Keratinocyte (primary cell): ENCODE results near the gene DPY19L3. TPM values are rescaled to one million over a fixed set of nuclear protein-coding genes. Genes with fewer than 3 reads are reported as not detected.

Experiments used
- DNase-seq: peaks from one replicate; pipeline ENCODE4 v3.0.0-alpha.2; 2011; ENCODE audit warnings: low read depth, missing footprints, low spot score
- FAIRE-seq: peaks from 2 replicates; lab custom pipeline; 2011; peaks lifted over from hg19 to GRCh38; lab: Jason Lieb, UNC
- H2AFZ ChIP-seq: 2 replicates; pipeline ENCODE4 v1.6.0; 2012; ENCODE audit warnings: low read length, control low read depth, inconsistent platforms; ENCODE audit not compliant: control insufficient read depth
- H3K27ac ChIP-seq: 2 replicates; pipeline ENCODE4 v1.5.1; 2011; ENCODE audit warnings: low read length; ENCODE audit not compliant: control insufficient read depth, insufficient read depth
- H3K27me3 ChIP-seq: 3 replicates; pipeline ENCODE4 v1.6.0; 2011; ENCODE audit warnings: low read length; ENCODE audit not compliant: control insufficient read depth, insufficient read depth; ENCODE audit errors: extremely low read depth
- H3K36me3 ChIP-seq, 2 experiments: 2 replicates in 1 of 2; 3 replicates in 1 of 2; pipeline ENCODE4 v1.5.1; 2011; ENCODE audit warnings: low read length in 2 of 2, mild to moderate bottlenecking in 1 of 2; ENCODE audit not compliant: control insufficient read depth in 2 of 2, insufficient read depth in 2 of 2; ENCODE audit errors: extremely low read depth in 1 of 2
- H3K4me1 ChIP-seq: 3 replicates; pipeline ENCODE4 v1.5.1; 2011; ENCODE audit warnings: low read length; ENCODE audit not compliant: control insufficient read depth, insufficient read depth; ENCODE audit errors: extremely low read depth
- H3K4me2 ChIP-seq: 3 replicates; pipeline ENCODE4 v1.6.0; 2011; ENCODE audit warnings: low read depth, low read length; ENCODE audit not compliant: control insufficient read depth, insufficient read depth; ENCODE audit errors: extremely low read depth
- H3K4me3 ChIP-seq, 3 experiments: fragments of 200-600 bp in 1 of 3; sonication (generic) in 1 of 3; 2 replicates in 2 of 3; 3 replicates in 1 of 3; pipeline ENCODE4 v1.5.1; 2011 to 2016; ENCODE audit warnings: low read length in 3 of 3, mild to moderate bottlenecking in 3 of 3, control low read depth in 2 of 3, inconsistent platforms in 1 of 3, low read depth in 1 of 3, mixed read lengths in 1 of 3, mixed run types in 1 of 3, moderate library complexity in 1 of 3; ENCODE audit not compliant: control insufficient read depth in 2 of 3, insufficient read depth in 2 of 3; ENCODE audit errors: extremely low read depth in 1 of 3
- H3K79me2 ChIP-seq: 2 replicates; pipeline ENCODE4 v1.6.0; 2012; ENCODE audit warnings: low read length; ENCODE audit not compliant: control insufficient read depth, insufficient read depth
- H3K9ac ChIP-seq: 3 replicates; pipeline ENCODE4 v1.6.0; 2011; ENCODE audit warnings: low read length; ENCODE audit not compliant: control insufficient read depth, insufficient read depth; ENCODE audit errors: extremely low read depth
- H3K9me1 ChIP-seq: 3 replicates; pipeline ENCODE4 v1.6.0; 2011; ENCODE audit warnings: low read length; ENCODE audit not compliant: control insufficient read depth, insufficient read depth; ENCODE audit errors: extremely low read depth
- H3K9me3 ChIP-seq: 2 replicates; pipeline ENCODE4 v1.5.1; 2012; ENCODE audit warnings: low read depth, low read length; ENCODE audit not compliant: control insufficient read depth
- H4K20me1 ChIP-seq: 3 replicates; pipeline ENCODE4 v1.6.0; 2011; ENCODE audit warnings: low read length; ENCODE audit not compliant: control insufficient read depth, insufficient read depth; ENCODE audit errors: extremely low read depth
- EZH2 ChIP-seq: IDR thresholded peaks from one replicate; pipeline ENCODE4 v1.6.1; 2012; ENCODE audit warnings: inconsistent platforms, mild to moderate bottlenecking, low read length, moderate library complexity
- dilution Hi-C: fragments of 300-500 bp; cut with MboI; formaldehyde crosslinking; loops from one replicate; pipeline ENCODE4 v1.7.0; 2020; ENCODE audit warnings: low sequenced_read_pairs; ENCODE audit not compliant: extremely low pct_ligation_motif_present
- polyA plus RNA-seq, 5 experiments: library from polyadenylated mRNA; depleted of rRNA in 3 of 5; stranded (reverse) in 3 of 5; stranded (forward) in 1 of 5; unstranded in 1 of 5; fragments of >200 nt; gene quantifications; 1 replicate in 1 of 5; 2 replicates in 3 of 5; 3 replicates in 1 of 5; pipeline versions ENCODE4 v1.2.1 to v1.2.3, GENCODE V29; 2011 to 2012; ENCODE audit warnings: missing spikeins in 2 of 5, low read depth in 1 of 5, low replicate concordance in 1 of 5
- TF ChIP-seq, protein P1 (sequence below), 3 experiments: IDR thresholded peaks in 1 of 3; conservative IDR thresholded peaks in 1 of 3; optimal IDR thresholded peaks in 1 of 3; 2 replicates in 2 of 3; 3 replicates in 1 of 3; pipeline versions ENCODE3 to v1.5.1; 2011; ENCODE audit warnings: low read length in 3 of 3, mild to moderate bottlenecking in 3 of 3, moderate library complexity in 2 of 3, control low read depth in 1 of 3, inconsistent platforms in 1 of 3; ENCODE audit not compliant: insufficient read depth in 2 of 3; ENCODE audit errors: extremely low read depth in 1 of 3

Gene DPY19L3
- polyA plus RNA-seq, 1 donor (not counting 4 experiments of a cell fraction or from before 2014, with no cell fraction given), result 10.0 TPM

DNA sequence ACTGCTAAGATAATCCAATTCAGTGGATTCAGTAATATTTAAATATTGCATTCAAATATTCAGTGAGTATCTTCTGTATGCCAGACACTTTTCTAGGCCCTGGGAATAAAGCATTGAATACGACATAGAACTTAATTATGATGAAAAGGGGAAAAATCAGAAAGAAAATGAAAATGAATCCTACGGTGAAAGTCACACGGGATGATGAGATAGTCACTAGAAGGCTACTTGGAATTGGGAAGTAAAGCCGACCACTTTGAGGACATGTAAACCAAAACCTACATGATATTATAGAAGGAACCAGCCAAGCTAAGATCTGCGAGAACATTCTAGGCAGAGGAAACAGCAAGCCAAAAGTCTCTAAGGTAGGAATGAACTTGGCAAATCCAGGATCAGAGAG, 10.1 kb downstream of the DPY19L3 start:
- Histone ChIP-seq H3K4me3 (no peak overlapping the region), H3K27ac (no peak overlapping the region), H3K9me3 (no peaks in the 10 kb centered on the region), H3K4me2 (no peak overlapping the region), H3K9ac (no peak overlapping the region), H3K4me1 (no peaks in the 10 kb centered on the region), H3K9me1 (no peaks in the 10 kb centered on the region), H3K79me2 (no peaks in the 10 kb centered on the region), H3K27me3 (no peaks in the 10 kb centered on the region), H4K20me1 (no peaks in the 10 kb centered on the region), H3K36me3 (peaks cover 4 to 12% of the 10 kb centered on the region in 2 experiments), H2AFZ (no peak overlapping the region)
- DNase-seq (no peak), FAIRE-seq (no peak)
- dilution Hi-C loops, result no loop called here
- no peak for TF ChIP-seq EZH2
- TF ChIP-seq, protein P1, sequence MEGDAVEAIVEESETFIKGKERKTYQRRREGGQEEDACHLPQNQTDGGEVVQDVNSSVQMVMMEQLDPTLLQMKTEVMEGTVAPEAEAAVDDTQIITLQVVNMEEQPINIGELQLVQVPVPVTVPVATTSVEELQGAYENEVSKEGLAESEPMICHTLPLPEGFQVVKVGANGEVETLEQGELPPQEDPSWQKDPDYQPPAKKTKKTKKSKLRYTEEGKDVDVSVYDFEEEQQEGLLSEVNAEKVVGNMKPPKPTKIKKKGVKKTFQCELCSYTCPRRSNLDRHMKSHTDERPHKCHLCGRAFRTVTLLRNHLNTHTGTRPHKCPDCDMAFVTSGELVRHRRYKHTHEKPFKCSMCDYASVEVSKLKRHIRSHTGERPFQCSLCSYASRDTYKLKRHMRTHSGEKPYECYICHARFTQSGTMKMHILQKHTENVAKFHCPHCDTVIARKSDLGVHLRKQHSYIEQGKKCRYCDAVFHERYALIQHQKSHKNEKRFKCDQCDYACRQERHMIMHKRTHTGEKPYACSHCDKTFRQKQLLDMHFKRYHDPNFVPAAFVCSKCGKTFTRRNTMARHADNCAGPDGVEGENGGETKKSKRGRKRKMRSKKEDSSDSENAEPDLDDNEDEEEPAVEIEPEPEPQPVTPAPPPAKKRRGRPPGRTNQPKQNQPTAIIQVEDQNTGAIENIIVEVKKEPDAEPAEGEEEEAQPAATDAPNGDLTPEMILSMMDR (optimal IDR thresholded peaks at IDR 0.05 in 1 of 3, IDR thresholded peaks at IDR 0.05 in 1 of 3, conservative IDR thresholded peaks at IDR 0.05 in 1 of 3; ENCODE audit: extremely low read depth in 1 of 3, insufficient read depth in 2 of 3, low read length in 3 of 3), result no peak

DNA sequence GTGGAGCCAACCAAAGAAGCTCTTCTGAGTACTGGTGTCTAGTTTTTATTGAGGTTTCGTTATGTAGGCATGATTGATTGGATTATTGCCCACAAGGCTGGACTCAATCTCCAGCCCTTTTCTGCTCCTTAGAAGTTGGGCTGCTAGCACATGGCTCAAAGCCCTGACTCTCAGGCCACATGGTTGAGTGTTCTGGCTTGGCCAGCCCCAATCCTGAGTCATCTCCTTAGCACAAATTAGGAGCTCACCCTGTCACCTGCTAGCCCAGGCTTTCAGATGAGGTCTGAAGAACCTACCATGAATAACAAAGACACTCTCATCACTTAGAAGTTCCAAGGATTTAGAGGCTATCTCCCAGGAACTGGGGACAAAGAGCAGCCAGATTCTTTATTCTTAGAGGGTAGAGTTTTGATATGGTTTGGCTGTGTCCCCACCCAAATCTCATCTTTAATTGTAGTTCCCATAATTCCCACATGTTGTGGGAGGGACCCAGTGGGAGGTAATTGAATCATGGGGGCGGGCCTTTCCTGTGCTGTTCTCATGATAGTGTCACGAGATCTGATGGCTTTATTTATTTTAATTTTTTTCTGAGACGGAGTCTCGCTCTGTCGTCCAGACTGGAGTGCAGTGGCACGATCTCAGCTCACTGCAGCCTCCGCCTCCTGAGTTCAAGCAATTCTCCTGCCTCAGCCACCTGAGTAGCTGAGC, 11.3 kb downstream of the DPY19L3 start:
- dilution Hi-C loops, result no loop called here
- no peak overlapping the region for H3K4me2 ChIP-seq
- no peak overlapping the region for H3K4me3 ChIP-seq
- H3K9me1 ChIP-seq, result no peaks in the 10 kb centered on the region
- H3K4me1 ChIP-seq, result no peaks in the 10 kb centered on the region
- no peak for DNase-seq
- no peaks in the 10 kb centered on the region for H3K27me3 ChIP-seq
- no peaks in the 10 kb centered on the region for H3K9me3 ChIP-seq
- no peak overlapping the region for H3K9ac ChIP-seq
- no peaks in the 10 kb centered on the region for H3K79me2 ChIP-seq
- H3K36me3 ChIP-seq, result peaks cover 2 to 12% of the 10 kb centered on the region in 2 experiments
- FAIRE-seq, result no peak
- TF ChIP-seq, protein P1 (optimal IDR thresholded peaks at IDR 0.05 in 1 of 3, IDR thresholded peaks at IDR 0.05 in 1 of 3, conservative IDR thresholded peaks at IDR 0.05 in 1 of 3; ENCODE audit: extremely low read depth in 1 of 3, insufficient read depth in 2 of 3, low read length in 3 of 3), result no peak
- TF ChIP-seq EZH2, result no peak
- H2AFZ ChIP-seq, result no peak overlapping the region
- H4K20me1 ChIP-seq, result no peaks in the 10 kb centered on the region
- H3K27ac ChIP-seq, result no peak overlapping the region
